ENCODE measurements around the gene AIRE. TPM values are rescaled to one million over a fixed set of nuclear protein-coding genes. Genes with fewer than 3 reads are reported as not detected.
"Not testable (repeated sequence)": the region's sequence is repeated elsewhere in the genome, so short reads cannot be mapped to it uniquely, and the experiment has no call there.

AIRE gene
- total RNA-seq, 1 donor from 2014 or later = not detected

GRCh38 chr21:44299458-44300261 lies 14.0 kb downstream of the AIRE start, which contains the start of gene PFKL:
PFKL (plus strand) TSS chr21:44300053; CDS start chr21:44300106, 53 bp downstream.
- peaks cover 73% of the 10 kb centered on the region for H3K4me1 Mint-ChIP-seq
- H3K27me3 Mint-ChIP-seq = no peaks in the 10 kb centered on the region
- DNase-seq (peak; percentile 80), ATAC-seq (ENCODE audit: low read depth) (peak; percentile 65)
- H3K9me3 Mint-ChIP-seq = no peaks in the 10 kb centered on the region
- intact Hi-C loops (cut with micrococcal nuclease) = loop anchor here (1.0 to 10.0 kb wide), 4 partner anchors 40 to 485 kb away; partner anchors contain the start of genes CFAP410, LRRC3 and TRAPPC10
- POLR2A ChIA-PET = interaction anchor here (1.1 to 1.2 kb wide), 2 partner anchors 11 to 23 kb away, joined by 3 to 5 read pairs; no protein-coding TSS in a partner anchor
- no peak for TF ChIP-seq CTCF (IDR thresholded peaks at IDR 0.05)
- peaks cover 3% of the 10 kb centered on the region for H3K36me3 Mint-ChIP-seq (ENCODE audit: low read depth)
- peak within 1 kb of the TSS; percentile 86 for H3K4me3 Mint-ChIP-seq
- peak within 1 kb of the TSS; percentile 95 for H3K27ac Mint-ChIP-seq
- CTCF ChIA-PET = interaction anchor here (0.6 kb wide), 1 partner anchor 214 kb away, joined by 5 read pairs; no protein-coding TSS in a partner anchor

GRCh38 chr21:44300262-44300959 lies 14.7 kb downstream of the AIRE start:
- CTCF ChIA-PET = no interaction called here
- POLR2A ChIA-PET = interaction anchor here (1.1 kb wide), 1 partner anchor 10 kb away, joined by 3 read pairs; no protein-coding TSS in a partner anchor
- H3K4me1 Mint-ChIP-seq = peaks cover 71% of the 10 kb centered on the region

GRCh38 chr21:44301141-44301540 lies 15.5 kb downstream of the AIRE start:
- Mint-ChIP-seq H3K9me3 (no peaks in the 10 kb centered on the region), H3K4me3 (peak overlapping the region; percentile 81), H3K36me3 (ENCODE audit: low read depth) (peaks cover 3% of the 10 kb centered on the region), H3K27me3 (no peaks in the 10 kb centered on the region), H3K4me1 (peaks cover 65% of the 10 kb centered on the region), H3K27ac (peak overlapping the region; percentile 56)
- ChIA-PET CTCF (no interaction called here), POLR2A (interaction anchor here (1.1 kb wide), 1 partner anchor 9 kb away, joined by 3 read pairs; no protein-coding TSS in a partner anchor)
- DNase-seq (no peak), ATAC-seq (ENCODE audit: low read depth) (no peak)
- TF ChIP-seq CTCF (IDR thresholded peaks at IDR 0.05) = no peak
- intact Hi-C loops (cut with micrococcal nuclease) = loop anchor here (10.0 kb wide), 2 partner anchors 154 to 486 kb away; partner anchors contain the start of gene LRRC3

More at GRCh38 chr21:44300262-44300959, 14.7 kb downstream of the AIRE start:
- Mint-ChIP-seq H3K27ac (peak overlapping the region; percentile 56), H3K4me3 (peak overlapping the region; percentile 81), H3K27me3 (no peaks in the 10 kb centered on the region), H3K36me3 (ENCODE audit: low read depth) (peaks cover 3% of the 10 kb centered on the region), H3K9me3 (no peaks in the 10 kb centered on the region)
- DNase-seq = peak; percentile 68
- ATAC-seq (ENCODE audit: low read depth) = peak; percentile 27
- TF ChIP-seq CTCF (IDR thresholded peaks at IDR 0.05) = no peak
- intact Hi-C loops (cut with micrococcal nuclease) = loop anchor here (1.0 to 10.0 kb wide), 3 partner anchors 39 to 486 kb away; partner anchors contain the start of genes CFAP410 and LRRC3

GRCh38 chr21:44301961-44302406 lies 16.3 kb downstream of the AIRE start:
- no peak for ATAC-seq (ENCODE audit: low read depth)
- DNase-seq = no peak
- intact Hi-C loops (cut with micrococcal nuclease) = loop anchor here (2.0 to 10.0 kb wide), 3 partner anchors 153 to 487 kb away; partner anchors contain the start of gene LRRC3
- TF ChIP-seq CTCF (IDR thresholded peaks at IDR 0.05) = no peak
- CTCF ChIA-PET = no interaction called here
- POLR2A ChIA-PET = no interaction called here
- peaks cover 63% of the 10 kb centered on the region for H3K4me1 Mint-ChIP-seq
- H3K36me3 Mint-ChIP-seq (ENCODE audit: low read depth) = peaks cover 6% of the 10 kb centered on the region
- H3K27me3 Mint-ChIP-seq = no peaks in the 10 kb centered on the region
- H3K27ac Mint-ChIP-seq = peak overlapping the region; percentile 72
- no peaks in the 10 kb centered on the region for H3K9me3 Mint-ChIP-seq
- H3K4me3 Mint-ChIP-seq = peak overlapping the region; percentile 47

- Mint-ChIP-seq H3K4me1 (peaks cover 57% of the 10 kb centered on the region), H3K36me3 (ENCODE audit: low read depth) (peaks cover 15% of the 10 kb centered on the region), H3K27ac (peak overlapping the region; percentile 72), H3K4me3 (peak overlapping the region; percentile 47)
- not testable (repeated sequence) for H3K9me3 Mint-ChIP-seq; H3K27me3 Mint-ChIP-seq; DNase-seq; ATAC-seq (ENCODE audit: low read depth)
- ChIA-PET CTCF (interaction anchor here (0.6 kb wide), 1 partner anchor 154 kb away, joined by 3 read pairs; no protein-coding TSS in a partner anchor), POLR2A (interaction anchor here (0.7 to 1.4 kb wide), 5 partner anchors 13 to 1144 kb away, joined by 3 to 8 read pairs (median 7); partner anchors contain the start of gene CFAP410)
- intact Hi-C loops (cut with micrococcal nuclease) = loop anchor here (2.0 to 10.0 kb wide), 3 partner anchors 152 to 488 kb away; partner anchors contain the start of gene LRRC3
Observed at GRCh38 chr21:44302573-44303401, 17.1 kb downstream of the AIRE start.
